Activated CD4-positive, alpha-beta T cell treated with anti-CD3 and anti-CD28 coated beads, Interleukin-2, Interleukin-4, amounts not matched to agents 100 ng/mL and 50 ng/mL, durations not matched to agents 16 hours and 8 hours (primary cell): ENCODE data around the gene POU6F2.
A peak's percentile ranks its signal among the peaks of the same experiment; 100 is the strongest.

Source experiments
- DNase-seq: peaks from one replicate; pipeline ENCODE4 v3.0.0-alpha.2; 2020; ENCODE audit warnings: low spot score

POU6F2 gene

DNA sequence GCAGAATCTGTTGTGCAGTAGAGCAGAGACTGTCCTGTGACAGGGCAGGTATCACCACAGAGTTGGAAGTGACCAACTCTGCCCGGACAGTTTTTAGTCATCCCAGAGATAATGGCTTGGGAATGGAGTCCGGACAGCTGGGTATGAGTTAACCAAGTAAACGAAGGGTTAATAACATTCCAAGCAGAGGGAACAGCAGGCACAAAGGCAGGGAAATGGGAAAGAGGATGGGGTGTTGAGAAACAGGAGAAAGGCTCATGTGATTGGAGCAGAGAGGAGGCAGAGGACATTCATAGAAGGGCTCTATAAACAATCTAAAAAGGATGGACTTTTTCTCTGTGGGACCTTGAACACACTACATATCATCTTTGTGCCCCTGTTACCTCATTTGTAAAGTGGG lies 456.3 kb downstream of the POU6F2 start:
- no peak for DNase-seq

DNA sequence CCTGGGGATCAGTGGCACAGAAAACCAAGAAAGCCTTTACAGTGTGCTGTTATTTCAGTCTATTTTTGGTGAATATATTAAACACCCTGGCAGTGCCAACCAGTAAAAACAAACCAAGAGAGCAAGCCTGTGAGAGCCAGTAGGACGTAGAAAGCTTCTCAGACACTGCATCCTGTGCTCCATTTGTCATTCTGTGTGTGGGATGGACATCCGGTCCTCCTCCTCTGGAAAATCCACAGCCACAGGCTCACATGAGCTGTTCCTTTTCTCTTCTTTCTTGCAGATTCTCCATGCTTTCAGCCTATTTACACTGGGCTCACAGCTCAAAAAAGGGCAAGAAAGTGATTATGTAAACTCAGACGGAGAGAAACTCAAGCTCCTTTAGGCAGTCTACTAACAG lies 468.8 kb downstream of the POU6F2 start:
- DNase-seq = no peak

DNA sequence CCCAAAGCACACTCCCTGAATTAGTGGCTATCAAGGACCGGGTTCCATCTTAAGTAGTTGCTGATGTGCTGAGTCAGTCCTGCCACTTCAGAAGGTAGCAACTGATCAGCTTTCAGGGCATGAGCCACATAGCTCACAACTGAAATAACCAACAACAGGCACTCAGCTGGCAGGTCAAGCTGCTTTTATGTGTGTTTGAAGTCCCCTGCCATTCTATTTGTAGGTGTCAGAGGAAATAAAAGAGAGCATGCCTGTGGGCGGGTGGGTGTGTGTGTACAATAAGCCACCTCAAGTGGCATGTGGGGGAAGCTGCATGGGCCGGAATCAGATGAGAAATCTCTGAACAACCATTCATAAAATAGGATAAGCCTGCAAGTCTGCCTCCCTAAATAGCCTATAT lies 474.2 kb downstream of the POU6F2 start:
- no peak for DNase-seq

DNA sequence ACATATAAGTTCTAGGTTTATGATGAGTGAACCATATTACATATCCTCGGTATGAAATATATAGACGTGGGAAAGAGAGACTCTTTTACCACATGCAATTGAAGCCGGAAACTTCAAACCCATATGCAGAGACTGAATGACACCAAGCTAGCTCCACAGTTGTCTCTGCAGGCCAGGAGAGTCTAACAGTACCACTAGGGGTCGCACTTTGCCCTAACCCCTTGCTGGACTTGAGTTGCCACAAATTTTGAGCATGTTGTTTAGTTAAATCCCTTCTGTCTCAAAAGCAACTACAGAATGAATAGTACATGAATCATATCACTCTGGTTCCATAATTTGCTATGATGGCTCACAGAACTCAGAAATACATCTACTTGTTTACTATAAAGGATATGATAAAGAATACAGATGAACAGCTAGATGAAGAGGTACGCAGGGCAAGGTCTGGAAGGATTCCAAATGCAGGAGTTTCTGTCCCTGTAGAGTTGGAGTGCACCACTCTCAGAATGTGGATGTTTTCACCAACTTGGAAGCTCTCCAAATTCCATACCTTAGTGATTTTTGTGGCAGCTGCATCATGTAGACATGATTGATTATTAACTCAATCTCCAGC lies 476.1 kb downstream of the POU6F2 start:
- peak; percentile 64 for DNase-seq

DNA sequence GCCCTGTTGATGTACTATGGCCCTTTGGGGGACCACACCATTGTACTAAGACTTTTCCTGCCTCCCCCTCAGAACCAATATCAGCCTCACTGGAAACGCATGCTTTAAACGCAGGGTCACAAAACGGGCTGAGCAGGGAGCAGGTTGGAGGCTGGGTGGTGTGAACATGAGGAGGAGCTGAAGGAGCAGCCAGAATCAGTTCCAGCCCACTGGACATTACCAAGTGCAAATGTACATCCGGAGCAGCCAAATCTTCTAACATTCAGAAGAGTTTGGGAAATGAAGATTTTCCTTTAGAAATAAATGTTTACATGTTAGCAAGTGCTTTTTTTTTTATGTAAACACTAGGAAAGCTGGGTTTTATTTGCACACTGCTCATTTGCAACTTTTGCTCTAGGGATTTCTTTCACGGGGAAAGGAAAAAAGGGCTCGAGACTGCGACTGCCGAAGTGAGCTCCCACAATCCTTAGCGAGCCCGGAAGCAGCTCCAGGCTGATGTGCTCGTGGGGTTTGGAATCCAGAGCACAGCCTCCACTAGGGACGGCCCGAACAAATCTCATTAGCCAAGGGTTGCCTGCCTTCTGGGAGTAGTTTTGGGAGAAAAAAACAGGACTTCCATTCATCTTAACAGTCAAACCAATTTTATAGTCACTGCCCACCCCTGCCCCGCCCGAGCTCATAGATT lies 480.5 kb downstream of the POU6F2 start:
- no peak for DNase-seq

DNA sequence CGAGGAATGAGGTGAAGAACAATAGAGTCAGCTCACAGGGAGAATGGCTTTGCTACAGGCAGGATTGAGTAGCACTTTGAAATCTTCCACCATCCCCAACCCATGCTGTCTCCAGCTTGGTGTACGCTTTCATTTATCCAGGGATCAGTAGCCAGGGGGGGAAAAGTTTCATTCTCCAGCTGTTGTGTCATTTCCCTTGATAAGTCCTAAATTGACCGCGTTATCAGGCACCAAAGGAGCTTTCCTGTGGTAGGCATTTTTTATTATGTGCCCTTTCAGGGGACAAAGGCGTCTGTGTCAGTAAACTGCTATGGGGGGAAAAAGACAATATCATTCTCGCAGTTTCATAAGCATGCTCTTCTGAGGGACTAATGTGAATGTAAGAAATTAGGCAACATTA lies 481.9 kb downstream of the POU6F2 start:
- no peak for DNase-seq

DNA sequence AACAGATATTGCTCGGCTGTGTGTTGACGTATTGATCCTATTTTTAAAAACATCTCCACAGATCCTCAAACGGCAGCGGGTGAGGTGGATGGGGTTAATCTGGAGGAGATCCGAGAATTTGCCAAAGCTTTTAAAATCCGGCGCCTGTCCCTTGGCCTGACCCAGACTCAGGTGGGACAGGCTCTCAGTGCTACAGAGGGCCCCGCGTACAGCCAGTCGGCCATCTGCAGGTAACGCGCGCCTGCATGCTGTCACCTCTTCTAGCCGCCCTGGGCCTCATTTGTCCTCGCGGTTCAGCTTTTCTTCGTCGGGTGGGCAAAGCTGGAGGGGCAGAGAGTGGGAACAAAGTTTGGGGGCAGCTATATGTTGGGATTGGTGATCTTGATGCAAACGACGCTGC lies 482.8 kb downstream of the POU6F2 start:
- DNase-seq = no peak

DNA sequence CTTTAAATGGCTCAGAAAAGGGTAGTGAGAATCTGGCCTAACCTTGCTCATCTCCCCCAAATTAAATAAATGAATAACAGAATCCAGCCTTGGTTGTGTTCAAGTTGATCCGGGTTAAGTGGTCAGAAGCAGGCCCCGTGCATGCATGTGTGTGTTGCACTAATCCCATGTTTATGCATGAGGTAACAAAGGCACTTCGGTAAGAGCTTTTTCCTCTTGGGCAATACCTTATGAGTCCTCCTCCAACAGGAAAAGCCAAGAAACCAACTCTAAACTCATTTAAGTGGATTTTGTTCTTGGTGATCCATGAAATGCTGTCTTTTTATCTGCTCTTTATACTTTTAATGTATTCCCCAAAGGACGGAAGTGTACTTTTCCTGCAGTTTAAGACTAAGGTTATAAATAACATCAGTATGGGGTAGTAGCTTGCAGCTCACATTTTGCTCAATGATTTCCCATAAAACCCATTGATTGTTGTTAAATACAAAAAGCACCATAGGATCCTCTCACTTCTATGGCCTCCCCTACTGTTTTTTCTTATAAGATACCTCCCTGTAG lies 483.6 kb downstream of the POU6F2 start:
- DNase-seq = no peak

DNA sequence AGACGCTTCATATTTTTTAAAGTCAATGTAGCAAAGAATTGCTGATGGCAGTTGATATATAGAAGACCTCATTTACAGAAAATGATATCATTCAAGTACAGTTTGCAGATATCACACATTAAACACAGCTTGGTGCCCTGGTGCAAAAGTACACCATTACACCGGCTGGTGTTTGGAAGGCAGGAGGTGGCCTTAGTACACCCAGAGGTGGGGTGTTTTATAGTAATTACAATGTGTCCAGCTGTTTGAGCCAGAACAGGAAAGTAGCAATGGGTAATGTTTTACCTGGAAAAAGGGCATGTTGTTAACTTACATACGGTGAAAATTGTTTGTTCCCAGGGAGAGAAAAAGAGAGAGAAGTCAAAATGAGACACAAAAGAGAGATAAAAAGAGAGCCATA lies 485.5 kb downstream of the POU6F2 start:
- no peak for DNase-seq

DNA sequence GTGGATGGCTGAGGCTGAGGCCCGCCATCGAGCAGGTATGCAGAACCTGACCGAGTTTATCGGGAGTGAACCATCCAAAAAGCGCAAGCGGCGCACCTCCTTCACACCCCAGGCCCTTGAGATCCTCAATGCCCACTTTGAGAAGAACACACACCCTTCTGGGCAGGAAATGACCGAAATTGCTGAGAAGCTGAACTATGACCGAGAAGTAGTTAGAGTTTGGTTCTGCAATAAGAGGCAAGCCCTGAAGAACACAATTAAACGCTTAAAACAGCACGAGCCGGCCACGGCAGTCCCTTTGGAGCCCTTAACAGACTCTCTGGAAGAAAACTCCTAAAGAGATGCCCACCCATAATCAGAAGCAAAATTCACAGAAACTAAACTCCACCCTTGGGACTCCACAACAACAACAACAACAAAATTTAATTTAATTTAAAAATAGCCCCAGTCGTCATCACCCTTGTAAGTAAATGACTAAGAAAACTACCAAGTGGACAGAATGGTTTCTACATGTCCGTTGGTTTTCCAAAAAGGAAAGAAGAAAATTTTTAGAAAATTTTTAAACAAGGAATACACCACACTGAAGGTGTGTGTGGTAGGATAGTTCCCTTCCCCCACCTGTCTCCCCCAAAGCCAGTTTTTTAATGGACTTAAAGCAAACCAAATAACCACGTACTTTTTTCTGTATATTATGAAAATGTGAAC lies 486.8 kb downstream of the POU6F2 start:
- DNase-seq = no peak

DNA sequence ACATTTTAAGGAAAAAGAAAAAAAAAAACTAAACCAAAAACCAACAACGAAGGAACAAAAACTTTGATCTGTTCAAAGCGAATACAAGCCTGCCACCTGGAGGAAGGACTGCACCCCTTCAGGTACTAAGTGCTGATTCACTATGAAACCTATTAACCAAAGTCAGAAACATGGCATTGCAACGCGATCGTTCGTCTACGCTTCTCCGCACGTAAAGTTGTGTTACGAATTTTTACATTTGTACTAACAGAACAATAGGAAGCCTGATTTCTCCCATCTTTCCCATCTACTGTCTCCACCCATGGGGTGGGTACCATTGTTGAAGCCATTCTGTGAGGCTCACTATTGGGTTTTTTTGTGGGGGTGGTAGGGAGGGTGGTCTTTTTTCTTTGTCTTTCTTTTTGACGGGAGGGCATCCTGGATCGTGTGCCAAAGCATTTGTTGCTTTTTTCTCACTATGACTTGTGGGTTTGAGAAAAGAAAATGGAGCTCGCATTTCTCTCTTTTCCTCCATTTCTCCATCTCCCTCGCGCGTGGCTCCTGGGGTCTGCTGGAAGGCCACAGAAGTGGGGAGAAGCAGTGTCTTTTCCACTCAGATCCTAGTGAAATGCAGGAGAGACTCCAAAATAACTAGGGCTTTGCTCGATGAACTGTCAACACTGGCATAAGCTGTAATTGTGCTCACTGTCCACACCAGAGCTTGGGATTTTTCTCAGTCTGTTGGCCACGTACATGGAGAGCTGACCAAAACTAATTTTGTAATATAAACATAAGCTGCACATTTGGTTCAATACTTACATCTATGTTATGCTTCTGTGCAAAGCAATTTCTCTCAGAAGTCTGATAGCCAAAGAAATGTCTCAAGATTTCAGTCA lies 487.6 kb downstream of the POU6F2 start:
- peak; percentile 45 for DNase-seq

DNA sequence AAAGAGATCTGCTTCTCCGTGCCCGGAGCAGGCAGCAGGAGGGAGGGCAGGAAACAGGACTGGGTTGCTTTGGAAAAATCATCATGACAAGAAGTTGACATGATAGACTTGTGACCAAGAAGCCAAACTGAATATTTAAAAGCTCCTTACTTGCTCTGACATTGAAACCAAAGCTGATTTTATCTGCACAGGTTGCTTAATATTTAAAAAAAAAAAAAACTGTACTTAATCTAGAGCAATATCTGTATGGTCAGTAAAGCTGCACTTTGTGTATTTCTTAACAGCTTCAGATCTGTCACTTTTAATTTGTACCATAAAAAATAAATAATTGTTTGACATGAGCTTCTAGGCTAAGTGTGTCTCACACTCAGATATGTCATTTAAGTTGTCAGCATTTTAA lies 490.6 kb downstream of the POU6F2 start:
- DNase-seq = no peak

DNA sequence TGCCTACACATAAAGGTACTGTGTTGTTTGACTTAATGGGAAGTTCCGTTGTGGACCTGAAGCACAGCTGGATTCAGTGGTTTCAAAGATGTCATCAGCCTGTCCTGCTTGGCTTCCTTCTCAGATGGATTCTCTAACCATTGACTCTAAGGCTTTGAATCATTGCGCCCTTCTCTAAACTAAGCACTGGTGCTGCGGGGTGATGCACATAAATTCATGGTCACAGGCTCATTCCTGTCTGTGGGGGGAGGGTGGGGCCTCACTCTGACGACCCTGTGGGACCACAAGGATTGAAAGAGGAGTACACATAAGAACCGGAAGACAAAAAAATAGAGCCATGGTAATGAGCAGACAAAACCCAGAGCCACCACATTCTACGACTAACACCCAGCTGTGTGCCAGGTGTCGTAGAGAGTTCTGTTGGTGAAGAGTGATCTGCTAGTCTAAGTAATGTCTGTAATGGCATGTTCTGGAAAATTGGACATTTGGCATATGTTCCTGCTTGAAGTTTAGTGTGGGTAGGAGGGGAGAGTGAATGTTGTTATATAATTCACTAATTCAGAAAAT lies 491.2 kb downstream of the POU6F2 start:
- no peak for DNase-seq

DNA sequence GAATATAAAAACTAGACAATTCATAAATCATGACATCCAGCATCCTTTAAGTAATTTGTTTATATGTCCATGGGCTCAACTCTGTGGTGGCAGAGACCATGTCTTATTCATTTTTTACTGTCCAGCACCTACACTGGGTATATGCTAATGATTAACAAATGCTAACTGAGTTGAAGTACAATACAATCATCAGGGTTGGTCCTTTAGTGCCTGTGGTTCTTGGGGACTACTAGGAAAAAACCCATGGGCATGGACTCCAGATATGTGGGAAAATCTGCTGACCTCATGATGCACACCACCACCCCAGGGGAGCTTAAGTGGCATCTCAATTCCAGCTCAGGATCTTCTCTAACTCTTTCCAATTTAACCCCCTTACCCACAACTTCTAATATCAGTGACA lies 503.2 kb downstream of the POU6F2 start:
- DNase-seq = no peak

DNA sequence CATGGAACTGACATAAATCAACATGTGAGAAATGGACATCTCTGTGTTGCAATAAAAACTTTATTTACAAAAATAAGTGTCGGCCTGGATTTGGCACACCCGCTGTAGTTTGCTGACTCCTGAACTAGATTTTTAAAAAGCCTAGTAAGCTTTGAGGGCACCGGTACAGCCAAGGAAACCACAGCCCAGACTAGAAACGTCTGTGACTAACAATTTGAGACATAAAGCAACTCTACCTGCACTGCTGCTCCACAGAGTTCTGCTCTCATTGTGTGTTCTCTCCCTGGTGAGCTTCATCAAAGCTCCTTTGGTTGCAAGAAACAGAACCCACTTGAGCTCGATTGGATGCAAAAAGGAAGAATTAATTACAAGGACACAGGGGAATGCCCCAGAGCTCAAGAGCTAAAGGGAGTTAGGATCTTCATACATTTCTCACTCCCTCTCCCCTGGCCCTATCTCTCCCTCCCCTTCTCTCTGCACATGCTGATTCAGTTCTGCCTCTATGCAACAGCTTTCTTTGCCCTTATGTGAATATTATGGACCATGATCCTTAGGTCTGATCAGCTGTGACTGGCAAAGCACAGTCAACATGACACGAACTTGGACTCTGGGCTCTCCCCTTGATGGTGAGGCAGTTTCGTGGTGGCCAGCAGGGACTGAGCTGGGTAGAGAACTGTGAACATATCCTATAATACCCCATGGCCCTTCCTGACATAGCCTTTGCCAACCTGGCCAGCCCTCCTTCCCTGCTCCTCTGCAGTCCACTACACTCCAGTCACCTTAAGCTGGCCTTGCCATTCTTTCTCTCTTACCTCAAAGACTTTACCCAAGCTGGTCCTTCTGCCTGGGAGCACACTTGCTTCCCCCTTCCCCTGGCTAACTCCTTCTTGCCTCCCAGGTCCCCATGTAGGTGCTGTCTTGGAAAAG lies 511.0 kb downstream of the POU6F2 start:
- DNase-seq = no peak

DNA sequence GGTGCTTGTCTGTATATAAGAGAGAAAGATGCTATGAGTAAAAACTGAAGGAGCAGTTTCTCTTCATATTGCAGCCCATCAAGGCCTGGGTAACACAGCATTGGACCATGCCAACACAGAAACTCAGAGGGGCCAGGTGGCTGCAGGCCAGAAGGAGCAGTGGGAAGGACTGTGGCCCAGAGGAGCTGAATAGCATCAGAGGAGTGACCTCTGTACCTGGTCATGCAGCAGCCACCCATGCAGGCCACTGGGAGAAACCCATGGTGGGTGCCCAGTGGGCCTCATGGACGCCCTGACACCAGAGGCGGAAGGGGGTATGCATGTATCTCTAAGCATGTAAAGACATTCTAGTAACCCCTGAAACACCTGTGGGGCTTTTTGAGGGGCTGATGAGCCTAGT lies 512.6 kb downstream of the POU6F2 start:
- DNase-seq = no peak

DNA sequence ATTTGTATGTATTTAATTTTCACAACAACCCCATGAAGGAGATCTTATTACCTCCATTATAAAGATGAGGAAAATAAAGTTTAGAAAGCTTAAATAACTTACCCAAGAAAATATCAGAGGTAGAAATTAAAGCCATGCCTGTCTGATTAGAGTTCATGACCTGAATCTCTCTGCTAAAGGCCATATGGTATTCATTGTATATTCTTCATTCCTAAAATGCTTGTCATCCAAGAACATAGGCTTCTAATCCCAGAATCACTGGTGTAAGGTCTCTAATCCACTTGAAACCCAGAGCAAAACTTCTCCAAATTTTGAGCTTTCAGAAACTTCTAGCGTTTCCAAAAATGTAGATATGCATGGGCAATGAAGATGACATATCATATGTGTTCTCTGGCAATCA lies 516.2 kb downstream of the POU6F2 start:
- no peak for DNase-seq

DNA sequence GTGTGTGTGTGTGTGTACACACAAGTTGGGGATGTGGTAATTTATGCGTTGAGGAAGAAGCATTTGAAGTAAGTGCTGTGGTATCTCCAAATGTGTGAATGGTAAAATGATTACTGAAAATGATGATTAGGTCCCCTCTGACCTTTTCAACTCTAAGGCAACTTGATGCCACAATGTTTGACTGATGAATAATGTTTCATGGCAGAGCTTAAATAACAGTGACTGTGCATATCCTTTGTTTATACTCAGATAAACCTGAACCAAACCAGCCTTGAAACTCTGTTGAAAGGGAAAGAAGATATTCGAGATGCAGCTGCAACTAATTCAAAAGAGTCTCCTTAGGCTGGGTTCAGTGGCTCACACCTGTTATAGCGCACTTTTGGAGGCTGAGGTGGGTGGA lies 523.6 kb downstream of the POU6F2 start:
- DNase-seq = no peak

DNA sequence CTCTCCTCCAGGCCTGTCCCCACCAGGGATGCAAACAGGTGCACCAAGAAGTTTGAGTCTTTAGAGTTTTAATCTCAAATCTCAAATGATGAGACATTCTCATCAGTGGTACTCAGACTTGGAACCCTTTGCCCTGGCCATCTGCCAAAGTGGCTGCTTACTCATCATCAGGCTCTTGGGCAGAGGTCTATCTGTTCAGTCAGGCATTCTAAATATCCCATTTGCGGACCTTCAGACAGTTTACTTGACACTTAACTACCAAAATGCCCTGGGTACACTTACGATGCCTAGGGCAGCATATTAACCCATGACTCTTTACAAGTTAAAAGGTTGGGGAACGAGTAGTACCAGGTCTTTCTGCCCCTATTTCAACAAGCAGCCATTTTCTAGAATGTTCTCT lies 527.3 kb downstream of the POU6F2 start:
- DNase-seq = no peak

DNA sequence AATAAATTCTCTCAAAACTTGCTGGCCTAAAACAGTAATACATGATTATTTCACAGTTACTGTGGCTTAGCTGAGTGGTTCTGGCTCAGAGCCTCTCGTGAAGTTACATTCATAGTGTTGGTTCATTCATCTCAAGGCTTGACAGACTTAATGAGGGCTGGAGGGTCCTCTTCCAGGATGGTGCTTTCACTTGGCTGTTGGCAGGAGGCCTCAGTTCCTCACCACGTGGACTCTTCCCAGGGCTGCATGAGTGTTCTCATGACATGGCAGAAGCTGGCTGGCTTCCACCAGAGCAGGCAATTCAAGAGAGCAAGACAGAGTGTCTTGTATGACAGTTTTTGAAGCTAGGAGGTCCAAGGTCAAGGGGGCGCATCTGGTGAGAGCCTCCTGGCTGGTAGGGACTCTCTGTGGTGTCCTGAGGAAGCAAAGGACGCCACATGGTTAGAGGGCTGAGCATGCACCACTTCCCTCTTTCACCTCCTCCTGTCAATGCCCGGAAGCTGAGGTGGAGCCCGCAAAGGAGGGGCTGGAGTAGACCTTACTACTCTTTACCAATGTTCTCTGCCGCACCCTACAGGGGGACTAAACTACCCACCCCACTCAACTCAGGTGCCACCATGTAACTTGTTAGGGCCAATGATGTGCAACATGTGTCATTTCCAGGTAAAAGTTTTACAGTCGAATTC lies 530.3 kb downstream of the POU6F2 start:
- DNase-seq = no peak
